GM12892 (cell line): ENCODE measurements around the gene TMPRSS13.

Experiments
- POLR2A ChIP-seq: IDR thresholded peaks from 2 replicates; pipeline ENCODE4 v1.6.1; 2011; ENCODE audit warnings: low read depth, low read length, control low read depth
- POLR2AphosphoS5 ChIP-seq: IDR thresholded peaks from 2 replicates; pipeline ENCODE4 v1.6.1; 2011; ENCODE audit warnings: low read depth, low read length, control low read depth
- TAF1 ChIP-seq: IDR thresholded peaks from 2 replicates; pipeline ENCODE4 v1.6.1; 2011; ENCODE audit warnings: low read depth, mild to moderate bottlenecking, control low read depth, low read length, borderline replicate concordance

DNA sequence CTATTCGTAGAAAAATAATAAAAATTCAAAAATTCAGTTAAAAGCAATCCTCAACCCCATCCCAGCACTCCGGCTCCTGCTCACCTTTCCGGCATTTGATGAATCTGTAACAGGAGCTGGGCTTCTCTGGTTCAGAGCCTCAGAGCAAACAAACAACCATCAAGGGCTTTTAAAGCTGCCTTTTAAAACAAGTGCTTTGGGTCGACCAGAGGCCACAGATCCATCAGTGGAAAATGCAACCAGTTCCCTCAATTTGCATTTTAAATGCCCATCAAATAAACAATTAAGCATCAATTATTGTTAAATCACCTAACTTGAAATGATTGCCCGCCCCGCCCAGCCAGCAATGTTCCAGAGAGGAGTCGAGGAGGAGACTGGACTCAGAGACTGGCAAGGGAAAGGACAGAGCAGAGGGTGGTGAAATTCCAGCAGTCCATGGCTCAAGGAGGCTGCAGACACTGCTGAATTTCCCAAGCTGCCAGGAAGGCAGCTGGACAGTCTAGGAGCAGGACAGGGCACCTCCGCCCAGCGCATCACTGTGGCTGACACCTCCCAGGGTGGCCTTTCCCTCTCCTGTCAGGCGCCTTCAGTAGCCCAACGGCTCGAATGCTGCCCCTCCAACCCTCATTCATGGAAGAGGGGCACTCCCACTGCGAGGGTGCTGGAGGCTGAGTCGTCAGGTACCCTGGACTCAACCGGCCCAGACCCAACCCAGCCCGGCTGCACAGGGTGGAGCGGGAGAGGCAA, 60.2 kb downstream of the TMPRSS13 start:
- TF ChIP-seq TAF1, result no peak
- TF ChIP-seq POLR2A, result no peak
- TF ChIP-seq POLR2AphosphoS5, result no peak
